ENCODE results near the gene RNF225. TPM values are rescaled to one million over a fixed set of nuclear protein-coding genes. Genes with fewer than 3 reads are reported as not detected.

Gene RNF225
- total and polyA plus RNA-seq, 2 of the 13 experiments (the other 11 are each of a cell fraction or from before 2014, with no cell fraction given) = not detected

GRCh38 chr19:58362272-58362994 is 33.0 kb upstream of the RNF225 start, which contains the start of gene ZNF497 (continued):
- TF ChIP-seq ZNF609 (CRISPR knock-in tag; IDR thresholded peaks at IDR 0.05; ENCODE audit: borderline replicate concordance) (0 out of 2 replicates have a peak, but pooled peaks have one; percentile 22), ELF1 (CRISPR knock-in tag; IDR thresholded peaks at IDR 0.05) (peak; percentile 93), CREBL2 (CRISPR knock-in tag; IDR thresholded peaks at IDR 0.05; ENCODE audit: borderline replicate concordance) (peak; percentile 74; the same call in 1 of the 2 replicates), FOXC1 (CRISPR knock-in tag; IDR thresholded peaks at IDR 0.05; ENCODE audit: borderline replicate concordance) (no peak; the same call in 1 of the 2 replicates), ZNF720 (CRISPR knock-in tag; IDR thresholded peaks at IDR 0.05) (no peak), ZNF260 (CRISPR knock-in tag; IDR thresholded peaks at IDR 0.05; ENCODE audit: borderline replicate concordance, low read depth) (no peak), SALL2 (CRISPR knock-in tag; IDR thresholded peaks at IDR 0.05) (0 out of 2 replicates have a peak, but pooled peaks have one; percentile 33), RFX3 (CRISPR knock-in tag; IDR thresholded peaks at IDR 0.05) (peak; percentile 100), ZNF878 (CRISPR knock-in tag; IDR thresholded peaks at IDR 0.05) (peak; percentile 87), ZNF816 (CRISPR knock-in tag; IDR thresholded peaks at IDR 0.05; ENCODE audit: borderline replicate concordance) (peak; percentile 86; the same call in 1 of the 2 replicates), HMGXB4 (CRISPR knock-in tag; IDR thresholded peaks at IDR 0.05; ENCODE audit: borderline replicate concordance in 1 of 2, low read depth in 1 of 2) (peak; percentile 59 to 84; a peak in 3 of 4 replicates), AGO2 (optimal IDR thresholded peaks at IDR 0.05; ENCODE audit: low read depth, low read length) (peak; percentile 63), KDM3A (CRISPR knock-in tag; IDR thresholded peaks at IDR 0.05; ENCODE audit: low read depth) (peak; percentile 84), KDM2A (CRISPR knock-in tag; IDR thresholded peaks at IDR 0.05; ENCODE audit: borderline replicate concordance, low read depth) (peak; percentile 95), ZNF18 (CRISPR knock-in tag; IDR thresholded peaks at IDR 0.05; ENCODE audit: insufficient replicate concordance) (peak; percentile 22), TMF1 (CRISPR knock-in tag; IDR thresholded peaks at IDR 0.05; ENCODE audit: low read depth) (no peak), TBL1XR1 (IDR thresholded peaks at IDR 0.05; ENCODE audit: borderline replicate concordance, low read length, partially characterized antibody) (peak; percentile 17)
